HuH-7.5 (cell line): ENCODE results near the gene PCDH8.

Experiments used
- DNase-seq: peaks from one replicate; pipeline ENCODE4 v3.0.0; 2011; ENCODE audit warnings: low spot score

Gene PCDH8

GRCh38 chr13:52848455-52849195 lies at the start of gene PCDH8:
TSS of gene PCDH8 (minus strand) at chr13:52848640. CDS start at chr13:52848436, 204 bp downstream.
- no peak for DNase-seq

GRCh38 chr13:52896827-52897659 lies 48.6 kb upstream of the PCDH8 start:
- DNase-seq, result no peak

GRCh38 chr13:52894413-52894812 lies 46.0 kb upstream of the PCDH8 start:
- DNase-seq, result no peak

GRCh38 chr13:52892925-52893324 lies 44.5 kb upstream of the PCDH8 start:
- no peak for DNase-seq

- DNase-seq, result no peak
These were observed 43.3 kb upstream of the PCDH8 start for GRCh38 chr13:52891706-52892105.

- no peak for DNase-seq
These were observed 38.7 kb upstream of the PCDH8 start for GRCh38 chr13:52887165-52887564.

GRCh38 chr13:52885141-52885540 lies 36.7 kb upstream of the PCDH8 start:
- DNase-seq, result no peak

- DNase-seq, result no peak
These were observed 36.1 kb upstream of the PCDH8 start for GRCh38 chr13:52884429-52885010.

- DNase-seq, result no peak
These were observed 34.3 kb upstream of the PCDH8 start for GRCh38 chr13:52882785-52883184.

GRCh38 chr13:52879950-52880741 lies 31.7 kb upstream of the PCDH8 start:
- DNase-seq, result no peak

GRCh38 chr13:52878831-52879230 lies 30.4 kb upstream of the PCDH8 start:
- DNase-seq, result no peak

- DNase-seq, result no peak
These were observed 21.7 kb upstream of the PCDH8 start for GRCh38 chr13:52870143-52870542.

- DNase-seq, result no peak
These were observed 21.2 kb upstream of the PCDH8 start for GRCh38 chr13:52869621-52870020.

GRCh38 chr13:52869050-52869449 lies 20.6 kb upstream of the PCDH8 start:
- no peak for DNase-seq

- no peak for DNase-seq
These were observed 19.8 kb upstream of the PCDH8 start for GRCh38 chr13:52868190-52868589.

- no peak for DNase-seq
These were observed 16.5 kb upstream of the PCDH8 start for GRCh38 chr13:52864941-52865340.

GRCh38 chr13:52862358-52863206 lies 14.1 kb upstream of the PCDH8 start:
- DNase-seq, result no peak

- no peak for DNase-seq
These were observed 4.0 kb upstream of the PCDH8 start for GRCh38 chr13:52852444-52852843.

- DNase-seq, result no peak
These were observed 2.9 kb upstream of the PCDH8 start for GRCh38 chr13:52851137-52851962.

- DNase-seq, result peak; percentile 83
These were observed 2.1 kb upstream of the PCDH8 start for GRCh38 chr13:52850396-52851136.
